ENCODE measurements around the gene CCNL2.

- TF ChIP-seq, protein P1, sequence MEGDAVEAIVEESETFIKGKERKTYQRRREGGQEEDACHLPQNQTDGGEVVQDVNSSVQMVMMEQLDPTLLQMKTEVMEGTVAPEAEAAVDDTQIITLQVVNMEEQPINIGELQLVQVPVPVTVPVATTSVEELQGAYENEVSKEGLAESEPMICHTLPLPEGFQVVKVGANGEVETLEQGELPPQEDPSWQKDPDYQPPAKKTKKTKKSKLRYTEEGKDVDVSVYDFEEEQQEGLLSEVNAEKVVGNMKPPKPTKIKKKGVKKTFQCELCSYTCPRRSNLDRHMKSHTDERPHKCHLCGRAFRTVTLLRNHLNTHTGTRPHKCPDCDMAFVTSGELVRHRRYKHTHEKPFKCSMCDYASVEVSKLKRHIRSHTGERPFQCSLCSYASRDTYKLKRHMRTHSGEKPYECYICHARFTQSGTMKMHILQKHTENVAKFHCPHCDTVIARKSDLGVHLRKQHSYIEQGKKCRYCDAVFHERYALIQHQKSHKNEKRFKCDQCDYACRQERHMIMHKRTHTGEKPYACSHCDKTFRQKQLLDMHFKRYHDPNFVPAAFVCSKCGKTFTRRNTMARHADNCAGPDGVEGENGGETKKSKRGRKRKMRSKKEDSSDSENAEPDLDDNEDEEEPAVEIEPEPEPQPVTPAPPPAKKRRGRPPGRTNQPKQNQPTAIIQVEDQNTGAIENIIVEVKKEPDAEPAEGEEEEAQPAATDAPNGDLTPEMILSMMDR (IDR thresholded peaks at IDR 0.05 in 4 of 5, conservative IDR thresholded peaks at IDR 0.05 in 1 of 5), result no peak
- peak; percentile 12 to 37 for TF ChIP-seq POLR2A (IDR thresholded peaks at IDR 0.05)
Measured at GRCh38 chr1:1358433-1359271, 40.5 kb downstream of the CCNL2 start, which contains the start of gene MXRA8.
